ENCODE measurements around the gene RPE65.
"Not testable (repeated sequence)": the region's sequence is repeated elsewhere in the genome, so short reads cannot be mapped to it uniquely, and the experiment has no call there.

The RPE65 gene

DNA sequence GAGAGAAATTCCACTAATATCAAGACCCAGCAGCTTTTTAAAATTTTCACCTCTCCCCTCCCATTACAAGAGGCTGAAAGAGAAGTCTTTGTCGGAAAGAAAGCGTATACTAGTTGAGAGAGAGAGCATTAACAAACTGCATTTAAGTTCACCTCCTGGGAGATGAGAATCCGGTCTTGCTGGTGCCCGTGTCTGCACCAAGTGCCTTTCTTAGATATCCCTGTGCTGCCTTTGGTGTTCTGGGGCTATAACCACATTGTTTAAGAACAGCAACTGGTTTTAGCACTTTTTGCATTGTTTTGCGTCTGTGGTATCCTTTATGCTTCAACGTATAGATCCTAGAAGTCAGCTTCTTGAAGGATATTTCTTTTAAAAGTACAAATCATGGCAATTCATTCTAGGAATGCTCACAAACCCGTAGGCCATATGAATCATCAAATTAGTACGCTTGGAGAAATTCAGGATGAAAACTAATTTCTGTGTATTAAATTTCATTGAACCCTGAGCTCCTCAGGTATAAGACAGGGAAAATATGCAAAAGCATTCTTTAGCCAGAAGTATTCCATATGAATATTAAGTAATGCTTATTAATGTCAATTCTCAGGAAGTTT, 3.4 kb upstream of the RPE65 start:
- no peak for DNase-seq (ENCODE audit: low read depth in 2 of 2, low spot score in 1 of 2)

- DNase-seq (ENCODE audit: low read depth in 2 of 2, low spot score in 1 of 2), result no peak
Measured at GRCh38 chr1:68448365-68448764, 1.4 kb downstream of the RPE65 start.

DNA sequence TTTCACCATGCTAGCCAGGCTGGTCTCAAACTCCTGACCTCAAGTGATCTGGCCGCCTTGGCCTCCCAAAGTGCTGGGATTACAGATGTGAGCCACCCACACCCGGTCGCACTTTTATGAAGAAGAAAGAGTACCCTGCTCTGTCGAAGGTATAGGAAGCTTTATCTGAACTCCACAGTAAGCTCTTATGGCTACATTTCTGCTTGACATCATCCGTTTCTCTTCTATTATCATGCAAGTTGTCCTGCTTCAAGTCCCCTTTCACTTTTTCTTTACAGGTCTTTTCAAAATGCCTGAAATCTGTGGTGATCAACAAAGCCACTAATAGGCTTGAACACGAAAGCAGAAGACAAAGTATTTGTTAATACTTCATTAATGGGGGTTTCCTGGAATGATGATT, 4.0 kb downstream of the RPE65 start:
- no peak for DNase-seq (ENCODE audit: low read depth in 2 of 2, low spot score in 1 of 2)

DNA sequence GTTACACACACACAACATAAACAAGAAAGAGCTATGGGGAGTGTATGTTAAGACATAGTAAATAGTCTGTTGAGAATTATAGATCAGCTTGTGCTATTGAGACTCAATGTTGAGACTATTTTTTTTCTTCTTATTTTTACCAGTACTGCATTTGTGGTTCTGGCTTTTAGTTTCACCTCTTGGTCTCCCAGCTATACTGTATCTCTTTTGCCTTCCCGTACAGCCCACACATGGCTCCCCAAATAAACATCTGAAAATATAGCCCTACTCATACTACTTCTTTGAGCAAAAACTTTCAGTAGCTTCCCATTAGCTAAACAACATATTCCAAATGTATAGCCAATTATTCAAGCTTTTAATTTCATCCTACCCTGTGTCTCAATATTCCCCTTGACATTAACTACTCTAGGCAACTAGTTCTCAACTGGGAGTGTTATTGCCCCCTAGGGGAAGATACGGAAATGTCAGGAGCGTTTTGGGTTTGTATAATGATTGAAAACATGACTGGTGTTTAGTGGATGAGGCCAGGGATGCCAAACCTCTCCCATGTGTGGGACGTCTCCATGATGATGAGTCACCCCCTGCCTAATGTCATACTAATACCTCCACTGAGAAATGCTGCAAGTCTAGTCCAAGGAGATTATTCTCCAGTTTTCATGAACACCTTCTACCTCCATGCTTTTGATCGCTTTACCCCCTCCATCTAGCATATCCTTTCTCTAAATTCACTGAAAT, 6.8 kb downstream of the RPE65 start:
- no peak for DNase-seq (ENCODE audit: low read depth in 2 of 2, low spot score in 1 of 2)

DNA sequence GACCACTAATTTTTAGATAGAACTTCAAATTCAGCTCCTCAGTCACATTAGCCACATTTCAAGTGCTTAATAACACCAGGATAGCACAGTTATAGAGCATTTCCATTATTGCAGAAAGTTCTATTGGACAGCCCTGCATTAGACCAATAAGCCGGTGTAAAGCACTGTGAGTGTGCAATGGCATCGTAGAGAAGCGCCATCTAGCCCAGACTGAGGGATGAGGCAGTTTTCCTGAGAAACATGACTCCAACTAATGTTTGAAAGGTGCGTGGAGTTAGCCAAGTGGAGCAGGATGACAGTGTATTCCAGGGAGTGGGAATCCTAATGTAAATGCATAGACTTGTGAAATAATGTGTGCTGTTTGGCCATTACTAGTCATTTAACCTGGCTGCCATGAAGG, 7.7 kb downstream of the RPE65 start:
- no peak for DNase-seq (ENCODE audit: low read depth in 2 of 2, low spot score in 1 of 2)

GRCh38 chr1:68438310-68438709, 11.4 kb downstream of the RPE65 start:
- DNase-seq (ENCODE audit: low read depth in 2 of 2, low spot score in 1 of 2), result no peak

DNA sequence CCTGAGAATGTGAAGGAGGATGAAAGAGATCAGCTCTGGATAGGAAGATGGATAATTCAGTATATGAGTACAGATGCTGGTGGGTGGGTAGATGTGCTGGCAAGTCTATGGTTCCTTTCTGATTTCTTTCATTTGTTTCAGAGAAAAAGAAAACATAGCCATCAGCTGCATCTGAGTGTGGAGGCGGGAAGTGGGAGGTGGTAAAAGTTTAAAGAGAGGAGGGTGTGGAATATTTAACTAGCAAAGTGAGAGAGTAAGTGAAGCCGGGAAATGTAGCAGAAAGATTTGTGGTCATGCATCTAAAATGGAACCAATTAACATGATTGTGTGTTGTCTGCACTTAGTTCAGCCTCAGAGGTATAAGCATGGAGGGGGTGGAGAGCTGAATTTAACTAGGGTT, 16.4 kb downstream of the RPE65 start:
- DNase-seq (ENCODE audit: low read depth in 2 of 2, low spot score in 1 of 2), result no peak

GRCh38 chr1:68431076-68431475, 18.7 kb downstream of the RPE65 start:
- no peak for DNase-seq (ENCODE audit: low read depth in 2 of 2, low spot score in 1 of 2)

- DNase-seq (ENCODE audit: low read depth in 2 of 2, low spot score in 1 of 2), result no peak
Measured at GRCh38 chr1:68429233-68429808, 20.4 kb downstream of the RPE65 start.

DNA sequence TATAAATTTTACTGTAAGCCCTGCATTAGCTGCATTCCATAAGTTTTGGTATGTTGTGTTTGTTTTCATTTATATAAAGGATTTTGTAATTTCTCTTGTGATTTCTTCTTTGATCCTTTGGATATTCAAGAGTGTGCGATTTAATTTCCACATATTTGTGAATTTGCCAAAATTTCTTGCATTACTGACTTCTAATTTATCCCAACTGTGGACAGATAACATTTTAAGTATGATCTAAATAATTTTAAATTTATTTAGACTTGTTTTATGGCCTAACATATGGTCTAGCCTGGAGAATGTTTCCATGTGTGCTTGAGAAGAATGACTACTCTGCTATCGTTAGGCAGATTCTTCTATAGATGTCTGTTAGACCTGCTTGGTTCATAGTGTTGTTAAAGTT, 23.2 kb downstream of the RPE65 start:
- no peak for DNase-seq (ENCODE audit: low read depth in 2 of 2, low spot score in 1 of 2)

DNA sequence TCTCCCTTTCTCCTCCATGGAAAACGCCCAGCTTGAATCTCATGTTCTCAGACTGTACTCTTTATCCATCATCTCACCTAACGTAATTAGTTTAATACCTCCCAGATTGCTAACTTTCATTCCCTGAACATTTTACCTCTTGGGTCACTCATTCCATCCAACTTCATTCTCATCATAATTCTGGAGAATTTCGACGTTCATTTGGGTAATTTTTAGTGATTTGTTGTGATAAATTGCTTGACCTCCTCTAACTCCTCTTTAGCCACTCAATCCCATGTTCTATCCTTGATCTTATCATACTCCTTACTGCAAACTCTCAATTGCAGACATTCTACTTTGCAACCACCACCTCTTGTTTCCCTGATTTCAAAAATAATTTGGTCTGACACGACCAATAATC, 28.4 kb downstream of the RPE65 start:
- DNase-seq (ENCODE audit: low read depth in 2 of 2, low spot score in 1 of 2), result no peak

GRCh38 chr1:68409426-68409825, 40.3 kb downstream of the RPE65 start:
- no peak for DNase-seq (ENCODE audit: low read depth in 2 of 2, low spot score in 1 of 2)

- no peak for DNase-seq (ENCODE audit: low read depth in 2 of 2, low spot score in 1 of 2)
Measured at GRCh38 chr1:68401506-68401905, 48.2 kb downstream of the RPE65 start.

- DNase-seq (ENCODE audit: low read depth in 2 of 2, low spot score in 1 of 2), result not testable (repeated sequence)
Measured at GRCh38 chr1:68395575-68395974, 54.2 kb downstream of the RPE65 start.

DNA sequence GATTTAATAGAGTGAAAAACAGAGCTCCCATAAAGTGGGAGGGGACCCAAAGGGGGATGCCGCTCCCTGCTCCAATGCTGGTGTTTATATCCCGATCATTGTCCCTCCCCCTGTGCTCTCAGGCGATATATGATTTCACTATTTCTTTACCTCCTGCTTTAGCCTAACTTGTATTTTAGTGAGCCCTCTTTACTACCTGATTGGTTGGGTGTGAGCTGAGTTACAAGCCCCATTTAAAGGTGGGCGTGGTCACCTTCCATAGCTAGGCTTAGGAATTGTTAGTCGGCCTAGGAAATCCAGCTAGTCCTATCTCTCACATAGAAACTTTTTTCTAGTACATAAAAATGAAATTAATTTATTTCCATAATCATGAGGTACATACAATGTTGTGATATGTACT, 57.3 kb downstream of the RPE65 start:
- not testable (repeated sequence) for DNase-seq (ENCODE audit: low read depth in 2 of 2, low spot score in 1 of 2)

DNA sequence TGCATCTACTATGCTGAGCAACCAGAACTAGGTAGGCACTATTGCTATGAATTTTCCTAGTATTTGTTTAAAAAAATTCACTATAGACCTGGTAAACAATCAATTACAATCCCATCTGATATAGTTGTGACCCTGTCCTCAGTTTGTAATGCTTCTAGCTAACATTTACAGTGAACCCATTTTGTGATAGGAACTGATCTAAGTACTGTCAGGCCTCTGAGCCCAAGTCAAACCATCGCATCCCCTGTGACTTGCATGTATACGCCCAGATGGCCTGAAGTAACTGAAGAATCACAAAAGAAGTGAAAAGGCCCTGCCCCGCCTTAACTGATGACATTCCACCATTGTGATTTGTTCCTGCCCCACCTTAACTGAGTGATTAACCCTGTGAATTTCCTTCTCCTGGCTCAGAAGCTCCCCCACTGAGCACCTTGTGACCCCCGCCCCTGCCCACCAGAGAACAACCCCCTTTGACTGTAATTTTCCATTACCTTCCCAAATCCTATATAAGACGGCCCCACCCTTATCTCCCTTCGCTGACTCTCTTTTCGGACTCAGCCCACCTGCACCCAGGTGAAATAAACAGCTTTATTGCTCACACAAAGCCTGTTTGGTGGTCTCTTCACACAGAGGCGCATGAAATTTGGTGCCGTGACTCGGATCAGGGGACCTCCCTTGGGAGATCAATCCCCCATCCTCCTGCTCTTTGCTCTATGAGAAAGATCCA, 63.8 kb downstream of the RPE65 start:
- DNase-seq (ENCODE audit: low read depth in 2 of 2, low spot score in 1 of 2), result not testable (repeated sequence)

GRCh38 chr1:68384872-68385411, 64.8 kb downstream of the RPE65 start:
- DNase-seq (ENCODE audit: low read depth in 2 of 2, low spot score in 1 of 2), result no peak

- DNase-seq (ENCODE audit: low read depth in 2 of 2, low spot score in 1 of 2), result no peak
Measured at GRCh38 chr1:68384321-68384813, 65.4 kb downstream of the RPE65 start.

- no peak for DNase-seq (ENCODE audit: low read depth in 2 of 2, low spot score in 1 of 2)
Measured at GRCh38 chr1:68383092-68383491, 66.7 kb downstream of the RPE65 start.

DNA sequence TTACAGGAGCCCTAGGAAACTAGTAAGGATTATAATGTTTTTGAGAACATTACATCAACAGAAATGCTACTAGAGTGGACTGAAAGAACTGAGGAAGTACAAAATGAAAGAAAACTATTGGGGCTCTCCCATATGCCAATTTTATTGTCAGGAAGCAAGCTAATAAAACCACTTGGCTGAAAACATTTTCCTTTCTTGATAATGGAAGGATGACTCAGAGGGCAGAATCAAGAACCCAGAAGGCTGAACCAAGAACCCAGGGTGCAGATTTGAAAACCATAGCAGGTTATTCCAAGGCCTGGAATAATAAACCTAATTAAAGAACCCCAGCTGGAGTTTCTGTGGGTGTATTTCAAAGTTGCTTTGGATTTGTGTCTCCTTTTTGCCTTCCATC, 70.7 kb downstream of the RPE65 start:
- no peak for DNase-seq (ENCODE audit: low read depth in 2 of 2, low spot score in 1 of 2)
